Stimulated activated CD4-positive, alpha-beta T cell treated with anti-CD3 and anti-CD28 coated beads, Interleukin-4, amount 100 ng/mL, for 24 hours (primary cell): ENCODE results near the gene STX4.
A peak's percentile ranks its signal among the peaks of the same experiment; 100 is the strongest.

Experiments used
- DNase-seq: peaks from one replicate; pipeline ENCODE4 v3.0.0-alpha.2; 2020

STX4 gene, protein sequence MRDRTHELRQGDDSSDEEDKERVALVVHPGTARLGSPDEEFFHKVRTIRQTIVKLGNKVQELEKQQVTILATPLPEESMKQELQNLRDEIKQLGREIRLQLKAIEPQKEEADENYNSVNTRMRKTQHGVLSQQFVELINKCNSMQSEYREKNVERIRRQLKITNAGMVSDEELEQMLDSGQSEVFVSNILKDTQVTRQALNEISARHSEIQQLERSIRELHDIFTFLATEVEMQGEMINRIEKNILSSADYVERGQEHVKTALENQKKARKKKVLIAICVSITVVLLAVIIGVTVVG

GRCh38 chr16:31032736-31033708, at the start of gene STX4:
TSS of gene STX4 (plus strand) at chr16:31033558. CDS start at chr16:31033806, 248 bp downstream.
- peak; percentile 98 for DNase-seq

DNA sequence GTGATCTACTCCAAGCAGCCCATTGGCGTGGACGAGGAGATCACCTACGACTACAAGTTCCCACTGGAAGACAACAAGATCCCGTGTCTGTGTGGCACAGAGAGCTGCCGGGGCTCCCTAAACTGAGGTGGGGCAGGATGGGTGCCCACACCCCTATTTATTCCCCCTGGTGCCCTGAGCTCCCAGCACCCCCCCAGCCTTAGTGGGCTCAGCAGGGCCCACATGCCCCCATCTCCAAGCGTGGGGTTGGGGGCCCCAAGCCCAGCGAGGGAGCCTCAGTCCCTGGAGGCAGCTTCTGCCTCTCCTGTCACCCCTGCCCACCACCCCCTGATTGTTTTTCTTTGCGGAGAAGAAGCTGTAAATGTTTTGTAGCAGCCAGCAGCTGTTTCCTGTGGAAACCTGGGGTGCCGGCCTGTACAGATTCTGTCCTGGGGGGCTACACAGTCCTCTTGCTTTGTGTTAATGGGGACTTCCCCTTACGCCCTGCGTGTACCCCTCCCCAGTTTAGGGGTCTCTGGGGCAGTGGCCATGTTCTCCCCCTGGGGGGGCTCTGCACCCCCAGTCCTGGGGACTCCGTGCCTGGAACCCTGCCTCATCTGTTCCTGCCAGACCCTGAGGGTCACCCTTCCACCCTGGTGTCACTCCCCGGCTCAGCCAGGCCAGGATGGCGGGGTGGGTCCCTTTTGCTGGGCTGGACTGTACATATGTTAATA, 49.3 kb upstream of the STX4 start:
- DNase-seq, result no peak

DNA sequence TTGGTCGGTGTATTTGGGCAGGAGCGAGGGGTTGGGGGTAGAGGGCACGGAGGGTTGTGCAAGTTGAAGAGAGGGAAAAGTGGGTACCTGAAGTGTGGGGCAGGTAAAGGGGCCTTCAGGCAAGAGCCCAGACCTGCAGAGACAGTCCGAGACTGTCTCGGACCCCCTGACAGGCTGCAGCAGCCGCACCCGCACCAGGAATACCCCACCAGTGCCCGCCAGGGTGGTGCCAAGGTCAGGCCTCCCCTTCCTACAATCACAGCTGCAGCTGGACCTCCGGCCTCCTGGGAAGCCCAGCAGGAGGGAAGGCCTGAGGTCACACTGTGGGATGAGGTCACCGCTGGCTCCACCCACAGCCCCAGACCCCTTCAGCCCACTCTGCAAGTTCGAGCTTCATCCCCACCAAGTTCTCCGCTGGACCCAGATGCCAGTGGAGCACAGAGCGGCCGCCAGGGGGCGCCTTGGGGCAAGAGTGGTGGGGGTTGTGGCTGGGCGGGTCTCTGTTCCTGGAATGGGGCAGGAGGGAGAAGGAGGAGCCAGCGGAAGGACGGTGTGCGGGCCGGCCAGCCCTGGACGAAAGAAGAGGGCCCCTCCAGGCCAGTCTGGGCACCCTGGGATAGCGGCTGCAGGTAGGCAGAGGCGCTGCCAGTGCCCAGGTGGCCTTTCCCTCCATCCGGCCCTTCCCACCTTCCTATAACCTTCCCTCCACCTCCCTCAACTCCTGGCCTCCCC, 48.5 kb upstream of the STX4 start, which contains the start of gene HSD3B7:
Gene HSD3B7 (plus strand): TSS at position 539 of the 732 bp plus-strand sequence. CDS start 452 bp downstream, outside the sequence.
- peak; percentile 84 for DNase-seq

DNA sequence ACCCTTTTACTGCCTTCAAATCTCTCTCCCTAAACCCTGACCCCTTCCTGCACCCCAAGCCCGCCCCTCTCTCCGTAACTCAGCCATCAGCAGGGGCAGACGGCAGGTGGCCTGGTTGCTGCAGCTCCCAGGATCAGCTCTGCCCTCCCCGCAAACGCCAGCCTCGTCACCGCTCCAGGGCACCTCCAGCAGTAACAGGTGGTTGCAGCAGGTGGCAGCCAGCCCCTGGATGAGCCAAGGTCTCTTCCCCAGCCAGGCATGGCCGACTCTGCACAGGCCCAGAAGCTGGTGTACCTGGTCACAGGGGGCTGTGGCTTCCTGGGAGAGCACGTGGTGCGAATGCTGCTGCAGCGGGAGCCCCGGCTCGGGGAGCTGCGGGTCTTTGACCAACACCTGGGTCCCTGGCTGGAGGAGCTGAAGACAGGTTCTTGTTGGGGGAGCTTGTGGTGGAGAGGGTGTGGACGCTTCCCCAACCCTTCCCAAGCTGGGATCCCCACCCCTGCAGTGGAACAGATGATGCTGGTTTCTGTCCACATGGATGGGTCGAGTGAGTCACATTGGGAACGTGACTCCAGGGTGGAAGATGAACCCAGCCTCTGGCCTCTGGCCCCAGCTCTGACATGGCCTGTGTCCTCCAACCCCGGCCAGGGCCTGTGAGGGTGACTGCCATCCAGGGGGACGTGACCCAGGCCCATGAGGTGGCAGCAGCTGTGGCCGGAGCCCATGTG, 47.8 kb upstream of the STX4 start:
- DNase-seq, result no peak

GRCh38 chr16:30986129-30986991, 47.0 kb upstream of the STX4 start:
- no peak for DNase-seq

- DNase-seq, result no peak
Measured at GRCh38 chr16:30987581-30988190, 45.7 kb upstream of the STX4 start.

GRCh38 chr16:30989469-30990047, 43.8 kb upstream of the STX4 start:
- DNase-seq, result no peak

DNA sequence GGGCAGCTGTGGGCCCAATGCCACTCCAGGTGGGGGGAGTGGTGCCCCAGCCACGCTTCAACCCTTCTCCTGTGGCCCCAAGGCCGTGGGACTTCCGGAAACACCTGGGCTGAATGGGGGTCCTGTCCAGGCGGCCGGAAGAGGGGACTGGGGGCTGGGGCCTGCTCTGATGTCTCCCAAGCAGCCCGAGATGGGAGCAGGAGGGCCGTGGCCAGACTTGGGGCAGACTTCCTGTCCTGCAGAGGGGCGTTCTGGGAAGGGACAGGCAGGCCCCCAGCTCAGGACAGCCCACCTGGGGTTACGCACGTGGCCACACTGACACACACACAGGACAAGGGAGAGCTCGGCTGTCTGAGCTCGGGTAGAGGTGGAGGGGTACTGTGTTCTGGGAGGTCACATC, 43.3 kb upstream of the STX4 start:
- DNase-seq, result no peak

DNA sequence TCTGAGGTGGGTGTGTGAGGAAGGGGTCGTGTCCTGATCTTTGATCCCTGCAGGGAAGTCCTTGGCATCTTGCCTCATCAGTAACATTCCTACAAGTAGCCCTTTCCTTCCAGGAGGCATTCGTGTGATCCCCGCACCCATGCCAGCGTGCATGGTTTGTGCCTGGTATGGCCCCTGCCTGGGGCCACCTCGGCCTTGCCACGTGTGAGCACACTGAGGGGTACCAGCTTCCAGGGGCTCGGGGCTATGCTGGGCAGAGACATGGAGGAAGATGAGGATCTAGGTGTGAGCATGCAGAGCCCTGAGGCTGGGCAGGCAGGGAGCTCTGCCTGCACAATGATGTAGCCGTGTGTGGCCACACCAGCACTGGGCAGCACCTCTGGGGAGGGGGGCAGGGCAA, 42.3 kb upstream of the STX4 start:
- DNase-seq, result no peak

DNA sequence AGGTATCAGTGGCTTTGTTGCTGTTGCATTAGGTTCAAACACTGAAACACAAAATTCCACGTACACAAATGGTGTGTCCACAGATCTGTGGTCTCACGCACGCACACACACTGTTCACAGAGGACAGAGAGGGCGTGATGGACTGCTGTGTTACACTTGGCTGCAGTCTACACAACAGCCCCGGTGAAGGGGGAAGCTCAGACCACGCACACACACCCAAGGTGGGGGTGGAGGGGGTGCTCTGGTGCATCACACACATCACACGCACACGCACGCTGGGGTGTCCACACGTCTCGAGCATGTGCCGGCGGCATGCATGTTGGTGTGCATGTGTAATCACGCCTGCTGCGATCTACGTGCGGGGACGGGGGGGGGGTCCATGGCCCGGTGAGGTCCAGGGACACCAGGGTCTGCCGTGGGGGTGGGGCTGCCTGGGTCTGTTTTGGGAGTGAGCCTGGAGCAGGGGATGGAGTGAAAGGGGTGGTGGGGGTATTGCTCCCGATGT, 41.0 kb upstream of the STX4 start:
- DNase-seq, result no peak

- no peak for DNase-seq
Measured at GRCh38 chr16:30992931-30993816, 40.2 kb upstream of the STX4 start.

DNA sequence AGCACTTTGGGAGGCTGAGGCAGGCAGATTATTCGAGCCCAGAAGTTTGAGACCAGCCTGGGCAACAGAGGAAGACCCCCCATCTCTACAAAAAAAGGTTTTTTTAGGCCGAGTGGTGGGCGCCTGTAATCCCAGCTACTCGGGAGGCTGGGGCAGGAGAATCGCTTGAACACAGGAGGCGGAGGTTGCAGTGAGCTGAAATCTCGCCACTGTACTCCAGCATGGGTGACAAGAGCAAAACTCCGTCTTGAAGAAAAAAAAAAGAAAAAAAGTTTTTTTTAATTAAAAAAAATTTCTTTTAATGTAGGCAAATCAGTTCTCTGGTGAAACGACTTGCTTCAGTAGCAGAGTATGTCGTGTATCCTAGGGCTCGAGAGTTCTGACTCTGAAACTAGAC, 37.4 kb upstream of the STX4 start:
- no peak for DNase-seq

- no peak for DNase-seq
Measured at GRCh38 chr16:30996324-30996984, 36.9 kb upstream of the STX4 start.

GRCh38 chr16:30996985-30997724, 36.2 kb upstream of the STX4 start:
- DNase-seq, result peak; percentile 80

GRCh38 chr16:30997725-30998711, 35.3 kb upstream of the STX4 start:
- no peak for DNase-seq
